ENCODE data around the gene DPP4.
"Not testable (repeated sequence)": the region's sequence is repeated elsewhere in the genome, so short reads cannot be mapped to it uniquely, and the experiment has no call there.

DPP4 gene

GRCh38 chr2:161965994-161966393 is 108.0 kb downstream of the DPP4 start:
- DNase-seq (ENCODE audit: low read depth in 1 of 2, low spot score in 1 of 2), result no peak

- DNase-seq (ENCODE audit: low read depth in 1 of 2, low spot score in 1 of 2), result no peak
Observed at GRCh38 chr2:161964160-161964559, 109.9 kb downstream of the DPP4 start.

- DNase-seq (ENCODE audit: low read depth in 1 of 2, low spot score in 1 of 2), result no peak
Observed at GRCh38 chr2:161962160-161962559, 111.9 kb downstream of the DPP4 start.

GRCh38 chr2:161961061-161961460 is 113.0 kb downstream of the DPP4 start:
- DNase-seq (ENCODE audit: low read depth in 1 of 2, low spot score in 1 of 2), result no peak

- no peak for DNase-seq (ENCODE audit: low read depth in 1 of 2, low spot score in 1 of 2)
Observed at GRCh38 chr2:161956738-161957137, 117.3 kb downstream of the DPP4 start.

- no peak for DNase-seq (ENCODE audit: low read depth in 1 of 2, low spot score in 1 of 2)
Observed at GRCh38 chr2:161955211-161955610, 118.8 kb downstream of the DPP4 start.

GRCh38 chr2:161954103-161954502 is 119.9 kb downstream of the DPP4 start:
- no peak for DNase-seq (ENCODE audit: low read depth in 1 of 2, low spot score in 1 of 2)

- DNase-seq (ENCODE audit: low read depth in 1 of 2, low spot score in 1 of 2), result not testable (repeated sequence)
Observed at GRCh38 chr2:161953367-161953766, 120.6 kb downstream of the DPP4 start.

- no peak for DNase-seq (ENCODE audit: low read depth in 1 of 2, low spot score in 1 of 2)
Observed at GRCh38 chr2:161952783-161953191, 121.2 kb downstream of the DPP4 start.

- DNase-seq (ENCODE audit: low read depth in 1 of 2, low spot score in 1 of 2), result no peak
Observed at GRCh38 chr2:161947836-161948235, 126.2 kb downstream of the DPP4 start.

GRCh38 chr2:161947406-161947805 is 126.6 kb downstream of the DPP4 start:
- DNase-seq (ENCODE audit: low read depth in 1 of 2, low spot score in 1 of 2), result no peak

- DNase-seq (ENCODE audit: low read depth in 1 of 2, low spot score in 1 of 2), result no peak
Observed at GRCh38 chr2:161946489-161947107, 127.4 kb downstream of the DPP4 start.

- no peak for DNase-seq (ENCODE audit: low read depth in 1 of 2, low spot score in 1 of 2)
Observed at GRCh38 chr2:161943011-161943410, 131.0 kb downstream of the DPP4 start.
